GM15510 (cell line): ENCODE measurements around the gene APBB1IP.

Experiments used
- POLR2A ChIP-seq: IDR thresholded peaks from 3 replicates; pipeline ENCODE4 v1.6.1; 2011; ENCODE audit warnings: borderline replicate concordance; ENCODE audit not compliant: insufficient read length; ENCODE audit errors: extremely low read depth

Gene APBB1IP

GRCh38 chr10:26437637-26438461, at the start of gene APBB1IP:
TSS of gene APBB1IP (plus strand) at chr10:26438341. CDS start at chr10:26492327, 53,986 bp downstream.
- TF ChIP-seq POLR2A: peak; percentile 70

GRCh38 chr10:26389533-26389932, 48.6 kb upstream of the APBB1IP start:
- TF ChIP-seq POLR2A: no peak

GRCh38 chr10:26391701-26392695, 46.1 kb upstream of the APBB1IP start:
- TF ChIP-seq POLR2A: no peak

- no peak for TF ChIP-seq POLR2A
Observed at GRCh38 chr10:26407406-26407969, 30.7 kb upstream of the APBB1IP start.

- TF ChIP-seq POLR2A: no peak
Observed at GRCh38 chr10:26408858-26409494, 29.2 kb upstream of the APBB1IP start.

- no peak for TF ChIP-seq POLR2A
Observed at GRCh38 chr10:26410356-26410755, 27.8 kb upstream of the APBB1IP start.

- TF ChIP-seq POLR2A: no peak
Observed at GRCh38 chr10:26412932-26413331, 25.2 kb upstream of the APBB1IP start.

- TF ChIP-seq POLR2A: no peak
Observed at GRCh38 chr10:26413375-26413774, 24.8 kb upstream of the APBB1IP start.

- no peak for TF ChIP-seq POLR2A
Observed at GRCh38 chr10:26417136-26417535, 21.0 kb upstream of the APBB1IP start.

GRCh38 chr10:26422977-26423376, 15.2 kb upstream of the APBB1IP start:
- no peak for TF ChIP-seq POLR2A

GRCh38 chr10:26423722-26424121, 14.4 kb upstream of the APBB1IP start:
- no peak for TF ChIP-seq POLR2A

- TF ChIP-seq POLR2A: no peak
Observed at GRCh38 chr10:26430641-26431163, 7.4 kb upstream of the APBB1IP start.

GRCh38 chr10:26432938-26433337, 5.2 kb upstream of the APBB1IP start:
- no peak for TF ChIP-seq POLR2A

- TF ChIP-seq POLR2A: no peak
Observed at GRCh38 chr10:26435852-26436251, 2.3 kb upstream of the APBB1IP start.
